GM12878 (cell line): ENCODE results near the gene RAB30. TPM values are rescaled to one million over a fixed set of nuclear protein-coding genes. Genes with fewer than 3 reads are reported as not detected.

ENCODE experiments used
- ATAC-seq: fragments of 200-7000 bp; cut with Tn5 transposase; 3 replicates; pipeline ENCODE4 v1.9.1; 2020; ENCODE audit warnings: mild to moderate bottlenecking, moderate library complexity
- BruUV-seq: library from RNA; stranded (reverse); fragments of 400-500 nt; replicated peaks from 2 replicates; lab custom pipeline; 2021; lab: Mats Ljungman, UMichigan
- CTCF ChIA-PET: fragments of 300-600 bp; sonication (Branson Sonifier 250); formaldehyde crosslinking; extraction: SDS; loops from one replicate; lab custom pipeline; 2021; ENCODE audit warnings: inconsistent platforms; lab: Yijun Ruan, JAX
- POLR2A ChIA-PET: fragments of 350-600 bp; formaldehyde crosslinking; extraction: SDS; loops from one replicate; lab custom pipeline; 2021; ENCODE audit warnings: inconsistent platforms; lab: Charles Lee
- RAD21 ChIA-PET: fragments of 300-600 bp; sonication (Branson Sonifier 250); formaldehyde crosslinking; loops from one replicate; lab custom pipeline; 2023; ENCODE audit warnings: antibody characterized with exemption; ENCODE audit not compliant: unreplicated experiment; lab: Charles Lee
- SMC1A ChIA-PET: fragments of 300-600 bp; sonication (Branson Sonifier 250); formaldehyde crosslinking; loops from one replicate; lab custom pipeline; 2023; ENCODE audit not compliant: unreplicated experiment, uncharacterized antibody; lab: Charles Lee
- DNase-seq: peaks from one replicate; pipeline ENCODE4 v3.0.0-alpha.2; 2011; ENCODE audit warnings: low read depth, low spot score
- FAIRE-seq: peaks from 3 replicates; lab custom pipeline; 2011; peaks lifted over from hg19 to GRCh38; lab: Jason Lieb, UNC
- H2AFZ ChIP-seq: 2 replicates; pipeline ENCODE4 v1.6.0; 2011; ENCODE audit warnings: low read depth, low read length, control low read depth; ENCODE audit not compliant: control insufficient read depth
- H3K27ac ChIP-seq: 2 replicates; pipeline ENCODE4 v1.5.1; 2011; ENCODE audit warnings: control low read depth; ENCODE audit not compliant: control insufficient read depth, insufficient read depth
- H3K27me3 ChIP-seq, 2 experiments: replicated peaks in 1 of 2; 2 replicates each; pipeline versions ENCODE4 v1.6.0 to v1.6.1; 2011; ENCODE audit warnings: low read length in 1 of 2; ENCODE audit not compliant: control insufficient read depth in 2 of 2, insufficient read depth in 2 of 2
- H3K36me3 ChIP-seq, 2 experiments: 2 replicates each; pipeline ENCODE4 v1.5.1; 2011; ENCODE audit warnings: low read length in 1 of 2; ENCODE audit not compliant: control insufficient read depth in 2 of 2, insufficient read depth in 2 of 2
- H3K4me1 ChIP-seq: 2 replicates; pipeline ENCODE4 v1.6.1; 2011; ENCODE audit warnings: mild to moderate bottlenecking, low read length, moderate library complexity, mixed read lengths; ENCODE audit not compliant: control insufficient read depth, insufficient read depth
- H3K4me2 ChIP-seq: 2 replicates; pipeline ENCODE4 v1.6.0; 2011; ENCODE audit warnings: control low read depth; ENCODE audit not compliant: control insufficient read depth, insufficient read depth
- H3K4me3 ChIP-seq: fragments of 200-600 bp; sonication (generic); 2 replicates; pipeline ENCODE4 v1.5.1; 2016
- H3K79me2 ChIP-seq: 2 replicates; pipeline ENCODE4 v1.6.0; 2011; ENCODE audit warnings: low read length; ENCODE audit not compliant: control insufficient read depth, insufficient read depth
- H3K9ac ChIP-seq: 2 replicates; pipeline ENCODE4 v1.8.0; 2011; ENCODE audit warnings: low read length, control low read depth, mixed read lengths; ENCODE audit not compliant: control insufficient read depth, insufficient read depth
- H3K9me3 ChIP-seq: replicated peaks from 3 replicates; pipeline ENCODE4 v1.5.1; 2011; ENCODE audit warnings: mild to moderate bottlenecking, low read length; ENCODE audit not compliant: control insufficient read depth, insufficient read depth
- H4K20me1 ChIP-seq: 2 replicates; pipeline ENCODE4 v1.6.0; 2011; ENCODE audit not compliant: control insufficient read depth, insufficient read depth
- MEF2B ChIP-seq: fragments of 450-650 bp; IDR thresholded peaks from 2 replicates; pipeline ENCODE4 v1.6.1; 2018; ENCODE audit warnings: mild to moderate bottlenecking, moderate library complexity; ENCODE audit not compliant: partially characterized antibody, poor library complexity, severe bottlenecking
- MXI1 ChIP-seq: fragments of 150-350 bp; IDR thresholded peaks from 2 replicates; pipeline ENCODE4 v1.6.1; 2011; ENCODE audit warnings: low read depth, mild to moderate bottlenecking, inconsistent platforms, low read length, improper control_type of control experiment
- RAD51 ChIP-seq: fragments of 450-650 bp; IDR thresholded peaks from 2 replicates; pipeline ENCODE4 v1.6.1; 2016; ENCODE audit warnings: moderate library complexity, mild to moderate bottlenecking, inconsistent platforms
- RBBP5 ChIP-seq: fragments of 200-600 bp; sonication (generic); conservative IDR thresholded peaks from 2 replicates; pipeline ENCODE4 v1.6.1; 2016
- SKIL ChIP-seq: fragments of 450-650 bp; IDR thresholded peaks from 2 replicates; pipeline ENCODE4 v1.6.1; 2017; ENCODE audit warnings: mild to moderate bottlenecking, low read depth, inconsistent platforms; ENCODE audit not compliant: poor library complexity, severe bottlenecking
- USF2 ChIP-seq: IDR thresholded peaks from 2 replicates; pipeline ENCODE4 v1.6.1; 2011; ENCODE audit warnings: low read depth, low read length, improper control_type of control experiment, borderline replicate concordance
- ZNF687 ChIP-seq: fragments of 450-650 bp; IDR thresholded peaks from 2 replicates; pipeline ENCODE4 v1.6.1; 2017; ENCODE audit warnings: mild to moderate bottlenecking, moderate library complexity
- WGBS: methylation state at CpG from one replicate; pipeline ENCODE4 v1.1.6; 2016; ENCODE audit warnings: low lambda C conversion rate; ENCODE audit not compliant: insufficient replicate concordance, insufficient coverage; ENCODE audit errors: missing lambda C conversion rate; 5-methylcytosine and 5-hydroxymethylcytosine counted together
- in situ Hi-C: fragments of 300-500 bp; cut with MboI; formaldehyde crosslinking; loops from 9 replicates; pipeline ENCODE4 v1.14.3; 2018; ENCODE audit warnings: mixed read lengths
- intact Hi-C: fragments of 100-400 bp; cut with micrococcal nuclease; formaldehyde crosslinking; loops from one replicate; pipeline ENCODE4 v1.14.2; 2022; ENCODE audit not compliant: unreplicated experiment
- polyA plus RNA-seq, 11 experiments: library from polyadenylated mRNA; depleted of rRNA in 4 of 11; unstranded in 6 of 11; stranded (reverse) in 5 of 11; fragments of >200 nt; fragmentation: Nextera tagmentation in 4 of 11; fragmentation: Illumina TruSeq in 1 of 11; extraction: Ambion mirVana in 4 of 11; extraction: Trizol in 1 of 11; gene quantifications; 1 replicate in 1 of 11; 2 replicates in 10 of 11; pipeline versions ENCODE4 v1.2.1 to v1.2.3, GENCODE V29; 2011 to 2016; ENCODE audit warnings: inconsistent platforms in 2 of 11, missing spikeins in 2 of 11, low read depth in 1 of 11
- total RNA-seq, 4 experiments: library from RNA; depleted of rRNA in 3 of 4; stranded (reverse); fragments of >200 nt in 3 of 4; fragmentation: Illumina TruSeq in 1 of 4; extraction: Trizol in 1 of 4; gene quantifications; 2 replicates each; pipeline versions ENCODE4 v1.2.1 to v1.2.3, GENCODE V29; 2013 to 2021

RAB30 gene
- total and polyA plus RNA-seq, 10 of the 15 experiments (the other 5 are each of a cell fraction or from before 2014, with no cell fraction given) = 9.8 to 26.7 (median 19.2) TPM

DNA sequence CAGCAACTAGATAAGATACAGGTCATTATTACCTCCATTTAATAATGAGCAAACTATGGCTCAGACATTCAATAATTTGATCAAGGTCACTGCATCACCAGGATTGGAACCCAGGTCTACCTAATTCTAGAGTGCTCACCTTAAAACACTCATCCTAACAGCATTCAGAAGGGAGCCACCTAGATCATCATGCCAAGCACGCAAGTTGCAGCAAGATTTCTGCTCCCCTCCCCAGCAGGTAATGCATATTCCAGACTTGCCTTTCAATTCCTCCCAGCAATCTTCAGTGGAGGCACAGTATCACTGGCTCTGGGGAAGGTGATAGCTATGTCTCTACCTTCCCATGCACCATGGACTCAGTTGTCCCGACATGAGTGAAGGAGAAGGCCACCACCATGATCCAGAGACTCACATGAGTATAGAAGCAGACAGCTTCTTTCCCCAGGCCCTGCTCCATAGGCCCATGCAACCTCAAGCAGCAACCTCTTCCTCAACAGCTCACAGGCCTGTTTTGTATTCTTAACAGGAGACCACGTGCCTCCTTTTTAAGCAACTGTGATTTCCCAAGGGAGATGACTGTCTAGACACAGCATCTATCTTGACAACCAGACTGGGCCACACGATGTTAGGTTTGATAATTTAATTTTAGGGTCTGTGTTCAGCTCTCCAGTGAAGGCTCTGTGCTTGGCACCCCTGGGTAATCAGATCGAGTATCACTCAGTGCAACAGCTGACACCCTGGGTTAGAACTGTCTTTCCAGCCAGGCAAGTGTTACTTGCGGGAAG lies 36.4 kb downstream of the RAB30 start:
- intact Hi-C loops = no loop called here
- H3K27me3 ChIP-seq = no peaks in the 10 kb centered on the region
- ChIA-PET SMC1A (interaction anchor here (0.6 to 6.9 kb wide), 18 partner anchors 10 to 124 kb away, joined by 3 to 61 read pairs (median 8); partner anchors contain the start of gene RAB30), POLR2A (interaction anchor here (0.6 to 4.3 kb wide), 13 partner anchors 10 to 183 kb away, joined by 3 to 21 read pairs (median 4); no protein-coding TSS in a partner anchor), RAD21 (interaction anchor here (0.5 to 4.7 kb wide), 15 partner anchors 11 to 168 kb away, joined by 3 to 24 read pairs (median 4); partner anchors contain the start of genes PCF11 and RAB30)
- H3K27ac ChIP-seq = peak overlapping the region; percentile 25
- H3K36me3 ChIP-seq = no peaks in the 10 kb centered on the region
- no TSS peak for BruUV-seq
- in situ Hi-C loops = no loop called here
- peak overlapping the region; percentile 50 for H2AFZ ChIP-seq
- H3K9ac ChIP-seq = no peak overlapping the region; the same call in 1 of the 2 replicates
- ATAC-seq (peak; percentile 72), FAIRE-seq (peak; percentile 49), DNase-seq (no peak)
- H3K9me3 ChIP-seq = no peaks in the 10 kb centered on the region; the same call in 2 of the 3 replicates
- 45% methylated on average over 6 of the region's 6 CpGs for WGBS
- TF ChIP-seq ZNF687 (peak; percentile 46; the same call in 1 of the 2 replicates), MXI1 (peak; percentile 67; the same call in 1 of the 2 replicates), SKIL (peak; percentile 82), RAD51 (peak; percentile 75), USF2 (no peak; the same call in 1 of the 2 replicates), RBBP5 (no peak), MEF2B (peak; percentile 89)
- TF ChIP-seq, all 136 proteins: peak for 5
- peak overlapping the region; percentile 57 for H3K4me2 ChIP-seq
- H3K4me1 ChIP-seq = peaks cover 21% of the 10 kb centered on the region
- H3K4me3 ChIP-seq = no peak overlapping the region
- H3K79me2 ChIP-seq = peaks cover 11% of the 10 kb centered on the region
- H4K20me1 ChIP-seq = no peaks in the 10 kb centered on the region; the same call in 1 of the 2 replicates
- CTCF ChIA-PET = interaction anchor here (0.6 to 4.2 kb wide), 10 partner anchors 10 to 259 kb away, joined by 3 to 25 read pairs (median 3); partner anchors contain the start of genes DDIAS and RAB30
